IMR-90 (cell line): Measurements from ENCODE around the gene FOXP1. TPM values are rescaled to one million over a fixed set of nuclear protein-coding genes. Genes with fewer than 3 reads are reported as not detected.

Experiments
- ATAC-seq: fragments of 200-7000 bp; cut with Tn5 transposase; 2 replicates; pipeline ENCODE4 v1.9.1; 2020; ENCODE audit warnings: low read depth, mild to moderate bottlenecking, moderate library complexity
- BruUV-seq: library from RNA; stranded (reverse); fragments of 400-500 nt; replicated peaks from 2 replicates; lab custom pipeline; 2021; lab: Mats Ljungman, UMichigan
- CTCF ChIA-PET: fragments of 300-600 bp; formaldehyde crosslinking; extraction: SDS; loops from one replicate; lab custom pipeline; 2021; ENCODE audit warnings: antibody characterized with exemption; lab: Yijun Ruan, JAX
- POLR2A ChIA-PET: fragments of 300-600 bp; sonication (Branson Sonifier 250); formaldehyde crosslinking; loops from one replicate; lab custom pipeline; 2022; ENCODE audit warnings: antibody characterized with exemption; ENCODE audit not compliant: unreplicated experiment; lab: Charles Lee
- DNase-seq: peaks from one replicate; pipeline ENCODE4 v3.0.0; 2013
- H2AFZ ChIP-seq: replicated peaks from 2 replicates; pipeline ENCODE3; 2013; ENCODE audit warnings: low read length, mild to moderate bottlenecking; ENCODE audit not compliant: poor library complexity
- H2AK5ac ChIP-seq: 2 replicates; pipeline ENCODE4 v1.6.1; 2013; ENCODE audit warnings: low read depth, low read length, inconsistent platforms
- H2AK9ac ChIP-seq: replicated peaks from 2 replicates; pipeline ENCODE3; 2013; ENCODE audit warnings: mild to moderate bottlenecking, low read depth, low read length, moderate library complexity; ENCODE audit not compliant: poor library complexity
- H2BK120ac ChIP-seq: 2 replicates; pipeline ENCODE4 v1.6.1; 2013; ENCODE audit warnings: low read depth, low read length, inconsistent platforms
- H2BK15ac ChIP-seq: 3 replicates; pipeline ENCODE4 v1.6.1; 2013; ENCODE audit warnings: low read depth, low read length, inconsistent platforms
- H2BK20ac ChIP-seq: 2 replicates; pipeline ENCODE4 v1.6.1; 2013; ENCODE audit warnings: low read depth, mild to moderate bottlenecking, inconsistent platforms, low read length, moderate library complexity
- H2BK5ac ChIP-seq: 2 replicates; pipeline ENCODE4 v1.6.1; 2013; ENCODE audit warnings: mild to moderate bottlenecking, low read depth, low read length, inconsistent platforms; ENCODE audit not compliant: poor library complexity, severe bottlenecking
- H3K14ac ChIP-seq: replicated peaks from 2 replicates; pipeline ENCODE4 v1.6.1; 2013; ENCODE audit warnings: low read depth, low read length, inconsistent platforms
- H3K18ac ChIP-seq: 2 replicates; pipeline ENCODE4 v1.6.1; 2013; ENCODE audit warnings: low read depth, low read length, control low read depth
- H3K23ac ChIP-seq: 2 replicates; pipeline ENCODE4 v1.6.1; 2013; ENCODE audit warnings: low read depth, low read length, inconsistent platforms
- H3K27ac ChIP-seq: 2 replicates; pipeline ENCODE4 v1.5.1; 2013; ENCODE audit warnings: mild to moderate bottlenecking, control low read depth, low read length; ENCODE audit not compliant: insufficient read depth
- H3K27me3 ChIP-seq: 2 replicates; pipeline ENCODE4 v1.6.1; 2013; ENCODE audit warnings: low read length; ENCODE audit not compliant: control insufficient read depth, insufficient read depth
- H3K36me3 ChIP-seq: 2 replicates; pipeline ENCODE4 v1.6.1; 2013; ENCODE audit warnings: low read length, mixed read lengths; ENCODE audit not compliant: control insufficient read depth, insufficient read depth
- H3K4ac ChIP-seq: 2 replicates; pipeline ENCODE4 v1.6.1; 2013; ENCODE audit warnings: low read depth, low read length, inconsistent platforms
- H3K4me1 ChIP-seq: 2 replicates; pipeline ENCODE4 v1.6.1; 2013; ENCODE audit warnings: low read length, mixed read lengths; ENCODE audit not compliant: control insufficient read depth, insufficient read depth
- H3K4me2 ChIP-seq: 2 replicates; pipeline ENCODE4 v1.6.1; 2013; ENCODE audit warnings: low read depth, mild to moderate bottlenecking, control low read depth, low read length, moderate library complexity
- H3K4me3 ChIP-seq: 2 replicates; pipeline ENCODE4 v1.5.1; 2013; ENCODE audit warnings: low read depth, mild to moderate bottlenecking, control low read depth, low read length, moderate library complexity; ENCODE audit not compliant: insufficient read depth
- H3K56ac ChIP-seq: 2 replicates; pipeline ENCODE4 v1.6.1; 2013; ENCODE audit warnings: low read length, inconsistent platforms; ENCODE audit not compliant: insufficient read depth; ENCODE audit errors: extremely low read depth
- H3K79me1 ChIP-seq, 2 experiments: 2 replicates each; pipeline ENCODE4 v1.6.1; 2013; ENCODE audit warnings: low read length in 2 of 2, inconsistent platforms in 1 of 2, low read depth in 1 of 2
- H3K9ac ChIP-seq: 2 replicates; pipeline ENCODE4 v1.6.1; 2013; ENCODE audit warnings: low read depth, low read length, control low read depth
- H3K9me1 ChIP-seq: 2 replicates; pipeline ENCODE4 v1.6.1; 2013; ENCODE audit warnings: low read length, inconsistent platforms; ENCODE audit not compliant: insufficient read depth
- H3K9me3 ChIP-seq: 2 replicates; pipeline ENCODE4 v1.6.1; 2013; ENCODE audit warnings: low read length; ENCODE audit not compliant: control insufficient read depth, insufficient read depth
- H4K20me1 ChIP-seq: 2 replicates; pipeline ENCODE4 v1.6.1; 2013; ENCODE audit warnings: low read length, inconsistent platforms; ENCODE audit not compliant: insufficient read depth
- H4K5ac ChIP-seq: 2 replicates; pipeline ENCODE4 v1.6.1; 2013; ENCODE audit warnings: mild to moderate bottlenecking, low read depth, low read length, control low read depth
- H4K8ac ChIP-seq, 2 experiments: 2 replicates each; pipeline ENCODE4 v1.6.1; 2013; ENCODE audit warnings: low read depth in 2 of 2, low read length in 2 of 2, control low read depth in 1 of 2, inconsistent platforms in 1 of 2
- H4K91ac ChIP-seq: 2 replicates; pipeline ENCODE4 v1.6.1; 2013; ENCODE audit warnings: low read depth, low read length, inconsistent platforms; ENCODE audit not compliant: insufficient read depth
- CEBPB ChIP-seq: IDR thresholded peaks from 2 replicates; pipeline ENCODE4 v1.6.1; 2012; ENCODE audit warnings: low read depth, low read length, improper control_type of control experiment
- RFX5 ChIP-seq: IDR thresholded peaks from 2 replicates; pipeline ENCODE4 v1.8.0; 2012; ENCODE audit warnings: low read depth, mild to moderate bottlenecking, low read length, moderate library complexity
- WGBS, 2 experiments: methylation state at CpG; one replicate each; pipeline versions ENCODE4 v1.1.5 to v1.1.7; 2013; ENCODE audit warnings: missing lambda C conversion rate in 2 of 2; ENCODE audit not compliant: insufficient read length in 1 of 2; ENCODE audit errors: extremely low coverage in 2 of 2; 5-methylcytosine and 5-hydroxymethylcytosine counted together
- dilution Hi-C: fragments of 300-500 bp; cut with HindIII; formaldehyde crosslinking; loops from one replicate; pipeline ENCODE4 v1.14.3; 2018; ENCODE audit warnings: low sequenced_read_pairs; ENCODE audit not compliant: unreplicated experiment
- in situ Hi-C: fragments of 300-500 bp; cut with MboI; formaldehyde crosslinking; loops from 3 replicates; pipeline ENCODE4 v1.14.3; 2019; ENCODE audit warnings: low sequenced_read_pairs, inconsistent platforms, mixed read lengths
- intact Hi-C: fragments of 100-400 bp; cut with micrococcal nuclease; formaldehyde crosslinking; loops from 2 replicates; pipeline ENCODE4 v1.10.0; 2022
- polyA plus RNA-seq, 3 experiments: library from polyadenylated mRNA; depleted of rRNA; stranded (reverse); fragments of >200 nt; gene quantifications; 2 replicates each; pipeline ENCODE4 v1.2.3, GENCODE V29; 2012; ENCODE audit warnings: low replicate concordance in 1 of 3
- total RNA-seq: library from RNA; depleted of rRNA; stranded (reverse); fragments of >200 nt; gene quantifications from 2 replicates; pipeline ENCODE4 v1.2.3, GENCODE V29; 2012

Gene FOXP1
- total and polyA plus RNA-seq, 2 of the 4 experiments (the other 2 are of a cell fraction) = 37.0 to 132 TPM

DNA sequence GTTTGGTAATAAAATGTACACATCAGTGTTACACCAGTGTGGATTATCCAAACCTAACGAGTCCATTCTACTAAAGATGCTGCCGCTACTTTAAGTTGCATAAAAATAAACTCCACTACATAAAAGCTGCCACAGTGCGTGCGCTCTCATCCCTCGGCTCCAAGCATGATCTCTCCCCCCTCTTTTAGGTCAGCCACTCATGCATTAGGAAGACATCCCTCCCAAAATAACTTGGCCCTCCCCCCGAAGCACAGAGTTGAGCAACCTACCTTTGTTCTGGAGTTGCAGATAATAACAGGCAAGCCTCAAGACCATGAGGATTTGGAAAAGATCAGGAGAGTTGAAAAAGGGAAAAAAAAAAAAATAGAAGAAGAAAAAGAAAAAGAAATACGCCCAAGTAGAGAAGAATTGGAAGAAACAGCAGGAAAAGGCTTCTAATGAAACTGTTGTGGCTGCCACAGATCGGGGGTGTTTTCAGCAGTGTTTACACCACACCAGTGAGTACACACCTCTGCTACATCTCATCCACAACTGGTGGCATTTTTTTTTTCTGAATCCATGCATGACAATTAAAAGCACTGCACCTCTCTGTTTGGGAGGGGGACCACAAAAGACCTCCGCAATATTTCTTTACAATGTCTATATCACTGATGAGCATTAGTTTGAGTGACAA lies 339.2 kb downstream of the FOXP1 start:
- dilution Hi-C loops = no loop called here
- no TSS peak for BruUV-seq
- POLR2A ChIA-PET = no interaction called here

More for the DNA sequence above, 339.2 kb downstream of the FOXP1 start:
- Histone ChIP-seq H3K18ac (peak overlapping the region; percentile 89), H3K9me1 (peaks cover 12% of the 10 kb centered on the region), H2BK120ac (peak overlapping the region; percentile 94), H3K36me3 (no peaks in the 10 kb centered on the region), H3K4me1 (peaks cover 17% of the 10 kb centered on the region), H3K9ac (peak overlapping the region; percentile 85), H2BK20ac (peak overlapping the region; percentile 55), H4K20me1 (no peaks in the 10 kb centered on the region), H3K9me3 (no peaks in the 10 kb centered on the region), H3K14ac (peak overlapping the region; percentile 69), H3K4me2 (peak overlapping the region; percentile 80), H4K91ac (peak overlapping the region; percentile 81), H3K79me1 (peaks cover 22 to 56% of the 10 kb centered on the region in 2 experiments; a peak in 3 of 4 replicates), H3K4ac (peak overlapping the region; percentile 81), H2AK5ac (peak overlapping the region; percentile 62), H2BK5ac (peak overlapping the region; percentile 69), H3K23ac (peak overlapping the region; percentile 50; the same call in 1 of the 2 replicates), H2AK9ac (no peak overlapping the region), H3K4me3 (peak overlapping the region; percentile 40), H4K5ac (peak overlapping the region; percentile 97), H3K56ac (peak overlapping the region; percentile 93), H4K8ac (peak overlapping the region; percentile 66 to 94), H3K27ac (peak overlapping the region; percentile 90), H2BK15ac (peak overlapping the region; percentile 79; the same call in 1 of the 3 replicates), H2AFZ (no peak overlapping the region), H3K27me3 (no peaks in the 10 kb centered on the region)
- peak; percentile 80 for TF ChIP-seq CEBPB
- TF ChIP-seq RFX5 = no peak
- DNase-seq (peak; percentile 67), ATAC-seq (no peak)
- in situ Hi-C loops = no loop called here
- CTCF ChIA-PET = interaction anchor here (0.5 kb wide), 1 partner anchor 45 kb away, joined by 3 read pairs; no protein-coding TSS in a partner anchor
- WGBS, 2 experiments = no CpG with 5 or more reads among the region's 9 CpGs
- intact Hi-C loops = loop anchor here (2.0 to 10.0 kb wide), 2 partner anchors 71 to 341 kb away; partner anchors contain the start of gene FOXP1
